Cardiac muscle cell (in vitro differentiated cells and primary cell): Measurements from ENCODE around the gene TRAM2. TPM values are rescaled to one million over a fixed set of nuclear protein-coding genes. Genes with fewer than 3 reads are reported as not detected.

Experiments used
- DNase-seq, 2 donors: peaks; one replicate each; pipeline versions ENCODE4 v3.0.0 to v3.0.0-alpha.2; 2010 to 2017; ENCODE audit warnings: low read depth in 1 of 2, low spot score in 1 of 2
- H3K27ac ChIP-seq: fragments of 200-600 bp; sonication (generic); 2 replicates; pipeline ENCODE4 v1.5.1; 2016
- H3K27me3 ChIP-seq: fragments of 200-600 bp; sonication (generic); 2 replicates; pipeline ENCODE4 v1.6.0; 2016; ENCODE audit warnings: control low read depth
- H3K36me3 ChIP-seq: fragments of 200-600 bp; sonication (generic); 2 replicates; pipeline ENCODE4 v1.5.1; 2016; ENCODE audit warnings: control low read depth
- H3K4me1 ChIP-seq: fragments of 200-600 bp; sonication (generic); 2 replicates; pipeline ENCODE4 v1.8.1; 2017; ENCODE audit warnings: low read depth, mild to moderate bottlenecking, mixed run types
- H3K4me3 ChIP-seq: fragments of 200-600 bp; sonication (generic); 2 replicates; pipeline ENCODE4 v1.5.1; 2016; ENCODE audit warnings: mild to moderate bottlenecking
- H3K9me3 ChIP-seq: fragments of 200-600 bp; sonication (generic); 2 replicates; pipeline ENCODE4 v1.5.1; 2017; ENCODE audit warnings: low read depth, mild to moderate bottlenecking, control low read depth
- polyA plus RNA-seq: library from polyadenylated mRNA; unstranded; fragments of >200 nt; fragmentation: Nextera tagmentation; extraction: Ambion mirVana; gene quantifications from 2 replicates; pipeline ENCODE4 v1.2.1, GENCODE V29; 2016
- total RNA-seq: library from RNA; depleted of rRNA; stranded (reverse); fragments of >200 nt; gene quantifications from 2 replicates; pipeline ENCODE4 v1.2.3, GENCODE V29; 2016
- TF ChIP-seq, protein P1 (sequence below): IDR thresholded peaks from 2 replicates; pipeline ENCODE4 v1.5.1; 2012; ENCODE audit warnings: low read depth, mild to moderate bottlenecking, low read length

The TRAM2 gene
- total and polyA plus RNA-seq, 2 experiments from 2014 or later = 6.6 to 7.7 TPM

DNA sequence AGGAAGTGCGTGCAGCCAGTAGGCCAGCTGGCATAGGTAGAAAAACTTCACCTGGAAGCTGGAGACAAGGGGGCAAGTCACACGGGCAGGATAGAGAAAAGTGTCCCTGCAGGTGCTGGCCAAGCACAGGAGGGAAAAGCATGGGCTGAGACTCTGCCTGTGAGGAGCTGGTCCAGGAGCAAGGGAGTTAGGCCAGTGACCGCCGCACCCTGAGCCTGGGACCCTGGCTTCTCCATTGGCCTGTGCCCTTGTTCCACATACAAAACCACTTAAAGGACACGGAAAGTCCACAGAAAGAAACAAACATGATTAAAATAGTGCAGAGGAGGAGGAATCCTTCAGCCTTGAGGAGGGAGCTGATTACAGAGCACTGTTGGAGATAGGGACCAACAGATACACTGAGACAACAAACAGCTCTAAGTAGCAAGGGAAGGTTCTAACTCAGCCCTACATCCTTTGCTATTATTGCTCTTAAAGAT lies 68.6 kb downstream of the TRAM2 start:
- H3K36me3 ChIP-seq = no peaks in the 10 kb centered on the region

DNA sequence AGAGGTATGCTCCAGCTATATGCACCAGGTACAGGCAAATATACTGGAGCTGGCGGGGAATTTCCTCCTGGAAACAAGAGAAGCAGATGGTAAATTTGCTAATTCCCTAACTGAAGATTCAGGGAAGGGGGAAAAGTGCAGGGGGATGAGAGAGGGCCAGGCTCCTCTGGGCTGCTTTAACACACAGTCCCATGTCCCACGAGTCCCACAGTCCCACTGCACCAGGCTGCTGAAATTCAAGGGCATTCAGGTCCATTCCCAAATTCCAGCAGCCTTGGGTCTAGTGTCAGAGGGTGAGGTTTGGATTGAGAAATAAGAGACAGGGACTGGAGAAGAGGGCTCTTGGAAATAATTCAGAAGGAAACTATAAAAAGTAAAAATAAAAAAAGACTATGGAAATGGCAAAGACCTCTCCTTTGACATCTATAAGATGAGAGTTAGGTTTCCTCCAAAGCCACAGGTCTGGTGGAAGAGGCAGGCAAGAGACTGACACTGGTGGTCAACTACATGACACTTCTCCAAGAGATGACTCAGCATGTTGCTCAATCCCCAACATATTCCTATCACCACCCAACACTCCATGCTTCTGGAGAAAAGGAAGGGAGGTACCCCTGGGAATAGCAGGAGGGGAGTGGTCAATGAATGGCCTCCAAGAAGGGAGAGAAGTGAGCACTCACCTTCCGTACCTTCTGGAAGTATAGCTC lies 69.2 kb downstream of the TRAM2 start:
- peak in 1 of 2 donors; percentile 88 for DNase-seq
- TF ChIP-seq, protein P1, sequence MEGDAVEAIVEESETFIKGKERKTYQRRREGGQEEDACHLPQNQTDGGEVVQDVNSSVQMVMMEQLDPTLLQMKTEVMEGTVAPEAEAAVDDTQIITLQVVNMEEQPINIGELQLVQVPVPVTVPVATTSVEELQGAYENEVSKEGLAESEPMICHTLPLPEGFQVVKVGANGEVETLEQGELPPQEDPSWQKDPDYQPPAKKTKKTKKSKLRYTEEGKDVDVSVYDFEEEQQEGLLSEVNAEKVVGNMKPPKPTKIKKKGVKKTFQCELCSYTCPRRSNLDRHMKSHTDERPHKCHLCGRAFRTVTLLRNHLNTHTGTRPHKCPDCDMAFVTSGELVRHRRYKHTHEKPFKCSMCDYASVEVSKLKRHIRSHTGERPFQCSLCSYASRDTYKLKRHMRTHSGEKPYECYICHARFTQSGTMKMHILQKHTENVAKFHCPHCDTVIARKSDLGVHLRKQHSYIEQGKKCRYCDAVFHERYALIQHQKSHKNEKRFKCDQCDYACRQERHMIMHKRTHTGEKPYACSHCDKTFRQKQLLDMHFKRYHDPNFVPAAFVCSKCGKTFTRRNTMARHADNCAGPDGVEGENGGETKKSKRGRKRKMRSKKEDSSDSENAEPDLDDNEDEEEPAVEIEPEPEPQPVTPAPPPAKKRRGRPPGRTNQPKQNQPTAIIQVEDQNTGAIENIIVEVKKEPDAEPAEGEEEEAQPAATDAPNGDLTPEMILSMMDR = no peak
- H3K36me3 ChIP-seq = no peaks in the 10 kb centered on the region

More for the DNA sequence above, 68.6 kb downstream of the TRAM2 start:
- Histone ChIP-seq H3K4me1 (no peaks in the 10 kb centered on the region), H3K27me3 (no peaks in the 10 kb centered on the region), H3K9me3 (no peaks in the 10 kb centered on the region), H3K27ac (no peak overlapping the region), H3K4me3 (no peak overlapping the region)
- TF ChIP-seq, protein P1 = no peak
- no peak for DNase-seq

DNA sequence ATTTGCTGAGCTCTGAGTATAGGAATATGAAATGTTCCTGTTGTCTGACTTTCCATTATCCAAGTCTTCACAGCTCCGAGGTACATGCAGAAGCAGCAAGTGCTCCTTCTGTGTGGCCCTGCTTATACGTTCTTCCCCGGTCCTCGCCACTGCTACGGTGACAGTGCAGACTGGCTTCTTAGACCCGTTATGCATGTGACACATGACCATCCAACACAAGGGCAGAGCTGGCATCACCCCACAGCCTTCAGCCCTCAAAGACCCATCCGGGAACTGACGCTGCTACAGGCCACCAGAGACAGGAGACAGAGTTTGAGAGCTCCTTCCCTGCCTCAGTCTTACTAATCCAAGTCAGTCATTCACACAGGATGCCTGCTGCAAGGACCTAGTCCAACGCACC lies 70.4 kb downstream of the TRAM2 start:
- no peaks in the 10 kb centered on the region for H3K9me3 ChIP-seq
- H3K27me3 ChIP-seq = no peaks in the 10 kb centered on the region
- TF ChIP-seq, protein P1 = no peak
- no peak overlapping the region for H3K4me3 ChIP-seq
- no peaks in the 10 kb centered on the region for H3K36me3 ChIP-seq
- DNase-seq = no peak
- H3K4me1 ChIP-seq = no peaks in the 10 kb centered on the region
- no peak overlapping the region for H3K27ac ChIP-seq

More for the DNA sequence above, 69.2 kb downstream of the TRAM2 start:
- no peak overlapping the region for H3K4me3 ChIP-seq
- H3K27me3 ChIP-seq = no peaks in the 10 kb centered on the region
- no peaks in the 10 kb centered on the region for H3K4me1 ChIP-seq
- H3K27ac ChIP-seq = no peak overlapping the region
- H3K9me3 ChIP-seq = no peaks in the 10 kb centered on the region

DNA sequence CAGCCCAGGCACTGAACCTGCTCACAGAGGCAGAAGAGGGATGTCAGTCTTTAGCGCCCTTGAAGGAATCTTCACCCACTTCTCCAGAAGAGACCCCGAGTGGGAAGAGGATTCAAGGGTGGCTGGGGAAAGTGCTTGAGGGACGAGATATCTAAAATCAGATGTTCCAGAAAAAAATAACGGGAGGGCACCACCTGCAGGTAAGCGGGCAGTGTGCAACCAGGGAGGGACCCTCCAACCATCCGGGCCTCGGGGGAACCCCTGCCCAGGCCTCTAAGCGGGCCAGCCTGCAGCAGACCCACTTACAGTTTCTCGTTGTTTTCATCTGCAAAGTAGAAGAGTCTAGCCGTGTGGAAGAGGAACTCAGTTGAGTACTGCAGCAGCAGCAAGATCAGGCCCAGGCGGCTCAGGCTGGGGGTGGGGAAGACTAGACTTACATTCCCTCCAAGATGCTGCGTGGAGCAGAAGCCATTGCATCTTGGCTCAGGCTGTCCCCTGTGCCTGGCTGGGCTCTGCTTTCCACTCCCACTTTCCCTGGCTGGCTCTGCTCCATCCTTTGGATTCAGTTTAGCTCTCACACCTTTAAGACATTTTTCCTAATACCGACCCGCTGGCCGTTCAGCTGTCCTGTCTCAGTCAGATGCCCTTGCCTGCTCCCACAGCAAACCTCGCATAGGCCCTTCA lies 71.0 kb downstream of the TRAM2 start:
- Histone ChIP-seq H3K27me3 (no peaks in the 10 kb centered on the region), H3K9me3 (no peaks in the 10 kb centered on the region), H3K4me1 (no peaks in the 10 kb centered on the region), H3K4me3 (no peak overlapping the region), H3K36me3 (no peaks in the 10 kb centered on the region), H3K27ac (no peak overlapping the region)
- DNase-seq = no peak
- TF ChIP-seq, protein P1 = peak; percentile 8

GRCh38 chr6:52504782-52505136 lies 72.1 kb downstream of the TRAM2 start:
- Histone ChIP-seq H3K27ac (no peak overlapping the region), H3K36me3 (no peaks in the 10 kb centered on the region), H3K27me3 (no peaks in the 10 kb centered on the region), H3K9me3 (no peaks in the 10 kb centered on the region), H3K4me3 (no peak overlapping the region), H3K4me1 (peaks cover 4% of the 10 kb centered on the region)
- DNase-seq = no peak
- TF ChIP-seq, protein P1 = no peak
